Fibroblast of villous mesenchyme (primary cell): ENCODE results near the gene CLCN2. TPM values are rescaled to one million over a fixed set of nuclear protein-coding genes. Genes with fewer than 3 reads are reported as not detected.

Experiments
- DNase-seq: peaks from one replicate; pipeline ENCODE4 v3.0.0-alpha.2; 2010; ENCODE audit warnings: low read depth
- H3K4me3 ChIP-seq: 2 replicates; pipeline ENCODE4 v1.5.1; 2011; ENCODE audit warnings: low read depth, mild to moderate bottlenecking, low read length
- CTCF ChIP-seq: IDR thresholded peaks from 2 replicates; pipeline ENCODE4 v1.5.1; 2012; ENCODE audit warnings: low read depth, mild to moderate bottlenecking, low read length; ENCODE audit not compliant: insufficient read depth
- total RNA-seq: library from RNA; depleted of rRNA; stranded (reverse); fragments of >200 nt; gene quantifications from 2 replicates; pipeline ENCODE4 v1.2.3, GENCODE V29; 2012

CLCN2 gene
- total RNA-seq: 4.2 and 6.0 TPM in 2 replicates

GRCh38 chr3:184361532-184361931 lies at the start of gene CLCN2, which contains the start of gene POLR2H:
TSS of gene CLCN2 (minus strand) at chr3:184361605. CDS start at chr3:184361479, 126 bp downstream.
TSS of gene POLR2H (plus strand) at chr3:184361710. CDS start at chr3:184363493, 1,783 bp downstream.
- DNase-seq: peak; percentile 53
- peak within 1 kb of the TSS; percentile 84 for H3K4me3 ChIP-seq
- TF ChIP-seq CTCF: no peak

- DNase-seq: no peak
- no peak overlapping the region for H3K4me3 ChIP-seq
- TF ChIP-seq CTCF: no peak
Observed at GRCh38 chr3:184409946-184410500, 48.6 kb upstream of the CLCN2 start.

GRCh38 chr3:184409331-184409926 lies 48.0 kb upstream of the CLCN2 start:
- no peak for DNase-seq
- no peak for TF ChIP-seq CTCF
- no peak overlapping the region for H3K4me3 ChIP-seq

- DNase-seq: no peak
- H3K4me3 ChIP-seq: no peak overlapping the region
- TF ChIP-seq CTCF: no peak
Observed at GRCh38 chr3:184405075-184406030, 43.9 kb upstream of the CLCN2 start.

GRCh38 chr3:184399410-184399809 lies 38.0 kb upstream of the CLCN2 start:
- no peak for TF ChIP-seq CTCF
- no peak overlapping the region for H3K4me3 ChIP-seq
- DNase-seq: peak; percentile 80

- TF ChIP-seq CTCF: no peak
- DNase-seq: no peak
- no peak overlapping the region for H3K4me3 ChIP-seq
Observed at GRCh38 chr3:184395320-184395660, 33.9 kb upstream of the CLCN2 start.
